Ishikawa (cell line): Measurements from ENCODE around the gene GLO1.

Experiments used
- CEBPB ChIP-seq: IDR thresholded peaks from 2 replicates; pipeline ENCODE4 v1.6.1; 2012
- CREB1 ChIP-seq: IDR thresholded peaks from 2 replicates; pipeline ENCODE4 v1.6.1; 2012; ENCODE audit warnings: low read depth
- EP300 ChIP-seq: IDR thresholded peaks from 2 replicates; pipeline ENCODE4 v1.6.1; 2012; ENCODE audit warnings: borderline replicate concordance
- FOXM1 ChIP-seq: IDR thresholded peaks from 2 replicates; pipeline ENCODE4 v1.6.1; 2012; ENCODE audit warnings: low read depth, borderline replicate concordance
- RAD21 ChIP-seq: IDR thresholded peaks from 2 replicates; pipeline ENCODE4 v1.6.1; 2012; ENCODE audit warnings: low read depth
- TAF1 ChIP-seq: IDR thresholded peaks from 2 replicates; pipeline ENCODE4 v1.6.1; 2012; ENCODE audit warnings: low read depth, mild to moderate bottlenecking
- YY1 ChIP-seq: IDR thresholded peaks from 2 replicates; pipeline ENCODE4 v1.6.1; 2012; ENCODE audit warnings: low read depth
- ZBTB7A ChIP-seq: IDR thresholded peaks from 2 replicates; pipeline ENCODE4 v1.6.1; 2012; ENCODE audit warnings: low read depth
- TF ChIP-seq, protein P1 (sequence below): IDR thresholded peaks from 2 replicates; pipeline ENCODE4 v1.6.1; 2012
- TF ChIP-seq, protein P2 (sequence below): IDR thresholded peaks from 2 replicates; pipeline ENCODE4 v1.6.1; 2012; ENCODE audit warnings: low read depth, mild to moderate bottlenecking

DNA sequence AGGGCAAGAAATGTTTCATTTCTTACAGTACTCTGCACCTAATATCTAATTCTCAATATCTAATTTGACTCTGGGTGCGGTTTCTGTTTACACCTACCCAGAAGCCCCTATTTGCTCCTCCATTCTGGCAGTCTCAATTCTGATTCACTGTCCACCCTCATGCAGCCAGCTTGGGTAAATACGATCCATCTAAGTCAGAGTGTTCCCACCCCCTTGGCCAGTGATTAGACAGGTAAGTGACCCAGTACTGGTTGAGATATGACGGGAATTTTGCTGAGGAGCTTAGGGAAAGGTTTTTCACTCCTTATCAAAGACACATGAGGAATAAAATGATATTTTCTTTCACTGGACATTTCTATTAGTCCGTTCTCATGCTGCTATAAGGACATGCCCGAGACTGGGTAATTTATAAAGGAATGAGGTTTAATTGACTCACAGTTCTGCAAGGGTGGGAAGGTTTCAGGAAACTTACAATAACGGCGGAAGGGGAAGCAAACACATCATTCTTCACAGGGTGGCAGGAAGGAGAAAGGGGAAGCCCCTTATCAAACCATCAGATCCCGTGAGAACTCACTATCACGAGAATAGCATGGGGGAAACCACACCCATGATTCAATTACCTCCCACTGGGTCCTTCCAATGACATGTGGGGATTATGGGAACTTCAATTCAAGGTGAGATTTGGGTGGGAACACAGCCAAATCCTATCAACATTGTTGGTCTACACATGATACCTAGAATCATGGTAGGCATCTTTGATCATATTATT lies 29.4 kb downstream of the GLO1 start:
- TF ChIP-seq EP300 (no peak), YY1 (no peak), CREB1 (no peak), FOXM1 (no peak), ZBTB7A (no peak), TAF1 (no peak), RAD21 (no peak), CEBPB (no peak)
- TF ChIP-seq, protein P1, sequence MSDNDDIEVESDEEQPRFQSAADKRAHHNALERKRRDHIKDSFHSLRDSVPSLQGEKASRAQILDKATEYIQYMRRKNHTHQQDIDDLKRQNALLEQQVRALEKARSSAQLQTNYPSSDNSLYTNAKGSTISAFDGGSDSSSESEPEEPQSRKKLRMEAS, result no peak
- TF ChIP-seq, protein P2, sequence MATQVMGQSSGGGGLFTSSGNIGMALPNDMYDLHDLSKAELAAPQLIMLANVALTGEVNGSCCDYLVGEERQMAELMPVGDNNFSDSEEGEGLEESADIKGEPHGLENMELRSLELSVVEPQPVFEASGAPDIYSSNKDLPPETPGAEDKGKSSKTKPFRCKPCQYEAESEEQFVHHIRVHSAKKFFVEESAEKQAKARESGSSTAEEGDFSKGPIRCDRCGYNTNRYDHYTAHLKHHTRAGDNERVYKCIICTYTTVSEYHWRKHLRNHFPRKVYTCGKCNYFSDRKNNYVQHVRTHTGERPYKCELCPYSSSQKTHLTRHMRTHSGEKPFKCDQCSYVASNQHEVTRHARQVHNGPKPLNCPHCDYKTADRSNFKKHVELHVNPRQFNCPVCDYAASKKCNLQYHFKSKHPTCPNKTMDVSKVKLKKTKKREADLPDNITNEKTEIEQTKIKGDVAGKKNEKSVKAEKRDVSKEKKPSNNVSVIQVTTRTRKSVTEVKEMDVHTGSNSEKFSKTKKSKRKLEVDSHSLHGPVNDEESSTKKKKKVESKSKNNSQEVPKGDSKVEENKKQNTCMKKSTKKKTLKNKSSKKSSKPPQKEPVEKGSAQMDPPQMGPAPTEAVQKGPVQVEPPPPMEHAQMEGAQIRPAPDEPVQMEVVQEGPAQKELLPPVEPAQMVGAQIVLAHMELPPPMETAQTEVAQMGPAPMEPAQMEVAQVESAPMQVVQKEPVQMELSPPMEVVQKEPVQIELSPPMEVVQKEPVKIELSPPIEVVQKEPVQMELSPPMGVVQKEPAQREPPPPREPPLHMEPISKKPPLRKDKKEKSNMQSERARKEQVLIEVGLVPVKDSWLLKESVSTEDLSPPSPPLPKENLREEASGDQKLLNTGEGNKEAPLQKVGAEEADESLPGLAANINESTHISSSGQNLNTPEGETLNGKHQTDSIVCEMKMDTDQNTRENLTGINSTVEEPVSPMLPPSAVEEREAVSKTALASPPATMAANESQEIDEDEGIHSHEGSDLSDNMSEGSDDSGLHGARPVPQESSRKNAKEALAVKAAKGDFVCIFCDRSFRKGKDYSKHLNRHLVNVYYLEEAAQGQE, result no peak
